GM18502 (cell line): ENCODE data around the gene BCL2.
"Not testable (repeated sequence)": the region's sequence is repeated elsewhere in the genome, so short reads cannot be mapped to it uniquely, and the experiment has no call there.

ENCODE experiments used
- ATAC-seq: cut with Tn5 transposase; IDR thresholded peaks from one replicate; pipeline ENCODE4 v1.9.1; 2021; ENCODE audit warnings: mild to moderate bottlenecking; ENCODE audit not compliant: unreplicated experiment, poor library complexity

BCL2 gene

GRCh38 chr18:63207835-63208234 is 111.7 kb downstream of the BCL2 start:
- ATAC-seq, result no peak

- no peak for ATAC-seq
Measured at GRCh38 chr18:63207143-63207790, 112.3 kb downstream of the BCL2 start.

GRCh38 chr18:63206433-63207142 is 113.0 kb downstream of the BCL2 start:
- ATAC-seq, result no peak

GRCh38 chr18:63205791-63206252 is 113.7 kb downstream of the BCL2 start:
- peak; percentile 34 for ATAC-seq

GRCh38 chr18:63203497-63203896 is 116.1 kb downstream of the BCL2 start:
- ATAC-seq, result no peak

- ATAC-seq, result no peak
Measured at GRCh38 chr18:63202828-63203227, 116.7 kb downstream of the BCL2 start.

- not testable (repeated sequence) for ATAC-seq
Measured at GRCh38 chr18:63201456-63201855, 118.1 kb downstream of the BCL2 start.

GRCh38 chr18:63199743-63200241 is 119.8 kb downstream of the BCL2 start:
- ATAC-seq, result no peak

- no peak for ATAC-seq
Measured at GRCh38 chr18:63198868-63199742, 120.5 kb downstream of the BCL2 start.

- ATAC-seq, result no peak
Measured at GRCh38 chr18:63198098-63198760, 121.3 kb downstream of the BCL2 start.

GRCh38 chr18:63197246-63197869 is 122.2 kb downstream of the BCL2 start:
- no peak for ATAC-seq

GRCh38 chr18:63195326-63196159 is 124.0 kb downstream of the BCL2 start:
- ATAC-seq, result no peak

GRCh38 chr18:63192885-63193349 is 126.7 kb downstream of the BCL2 start:
- ATAC-seq, result peak; percentile 52

- peak; percentile 24 for ATAC-seq
Measured at GRCh38 chr18:63192126-63192884, 127.3 kb downstream of the BCL2 start.

- ATAC-seq, result no peak
Measured at GRCh38 chr18:63191413-63191812, 128.2 kb downstream of the BCL2 start.

GRCh38 chr18:63190838-63191237 is 128.7 kb downstream of the BCL2 start:
- not testable (repeated sequence) for ATAC-seq

GRCh38 chr18:63189817-63190216 is 129.8 kb downstream of the BCL2 start:
- no peak for ATAC-seq

GRCh38 chr18:63189041-63189440 is 130.5 kb downstream of the BCL2 start:
- no peak for ATAC-seq
